PFSK-1 (cell line): ENCODE measurements around the gene ZNF428.

ENCODE experiments used
- POLR2AphosphoS5 ChIP-seq: IDR thresholded peaks from 2 replicates; pipeline ENCODE4 v1.6.1; 2012; ENCODE audit warnings: low read depth, mild to moderate bottlenecking, control low read depth, low read length, moderate library complexity
- REST ChIP-seq, 2 experiments: IDR thresholded peaks; 2 replicates each; pipeline versions ENCODE4 v1.6.1 to v1.8.0; 2011 to 2012; ENCODE audit warnings: low read depth in 2 of 2, low read length in 2 of 2, control low read depth in 1 of 2, inconsistent platforms in 1 of 2, mild to moderate bottlenecking in 1 of 2, moderate library complexity in 1 of 2; ENCODE audit not compliant: insufficient read depth in 1 of 2
- SIN3A ChIP-seq: IDR thresholded peaks from 2 replicates; pipeline ENCODE4 v1.6.1; 2012; ENCODE audit warnings: mild to moderate bottlenecking, low read length, moderate library complexity, borderline replicate concordance; ENCODE audit not compliant: insufficient read depth

- no peak for TF ChIP-seq SIN3A
- TF ChIP-seq REST (IDR thresholded peaks at IDR 0.05; ENCODE audit: insufficient read depth in 1 of 2, low read depth in 2 of 2, low read length in 2 of 2), result no peak
- no peak for TF ChIP-seq POLR2AphosphoS5
Measured at GRCh38 chr19:43581467-43581866, 38.0 kb downstream of the ZNF428 start.
